ENCODE measurements around the gene PERP. TPM values are rescaled to one million over a fixed set of nuclear protein-coding genes. Genes with fewer than 3 reads are reported as not detected.

PERP gene
- total RNA-seq, 1 experiment from 2014 or later = 85.9 TPM

DNA sequence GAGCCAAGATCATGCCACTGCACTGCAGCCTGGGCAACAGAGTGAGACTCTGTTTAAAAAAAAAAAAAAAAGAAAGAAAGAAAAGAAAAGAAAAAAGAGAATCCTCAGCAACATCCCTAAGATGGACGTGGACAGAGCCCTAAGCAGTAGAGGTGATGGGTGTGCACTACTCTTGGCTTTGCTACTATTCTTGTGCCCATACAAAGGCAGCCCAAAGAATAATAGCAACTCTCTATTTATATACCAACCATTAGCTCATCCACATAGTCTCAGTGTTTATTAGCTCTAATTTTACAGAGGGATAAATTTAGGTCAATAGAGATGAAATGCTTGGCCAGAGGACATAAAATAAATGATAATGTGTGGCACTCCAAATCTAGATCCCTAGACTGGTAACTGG lies 62.2 kb downstream of the PERP start:
- ATAC-seq = no peak
- BruUV-seq (replicated peaks) = no TSS peak
- Histone ChIP-seq H3K9ac (ENCODE audit: low read length) (no peak overlapping the region), H3K4me2 (ENCODE audit: low read length) (no peak overlapping the region), H3K27me3 (ENCODE audit: insufficient read depth, low read length) (no peaks in the 10 kb centered on the region), H4K20me1 (ENCODE audit: insufficient read depth) (no peaks in the 10 kb centered on the region), H3K4me3 (replicated peaks in 1 of 2; ENCODE audit: low read depth in 1 of 2, low read length in 2 of 2) (no peak overlapping the region), H3K9me2 (ENCODE audit: insufficient read depth) (no peaks in the 10 kb centered on the region), H3K27ac (ENCODE audit: low read depth, low read length) (no peak overlapping the region), H3K79me2 (ENCODE audit: insufficient read depth, low read length) (no peaks in the 10 kb centered on the region), H3K4me1 (ENCODE audit: control insufficient read depth in 1 of 2, insufficient read depth in 2 of 2, low read length in 2 of 2) (no peaks in the 10 kb centered on the region), H3K9me3 (ENCODE audit: control insufficient read depth in 1 of 2, insufficient read depth in 1 of 2, low read depth in 1 of 2, low read length in 2 of 2) (no peaks in the 10 kb centered on the region), H3K36me3 (ENCODE audit: control insufficient read depth in 1 of 2, insufficient read depth in 2 of 2, low read length in 2 of 2) (no peaks in the 10 kb centered on the region), H2AFZ (ENCODE audit: low read depth, low read length, poor library complexity, severe bottlenecking) (no peak overlapping the region)
- TF ChIP-seq EZH2phosphoT487 (IDR thresholded peaks at IDR 0.05; ENCODE audit: borderline replicate concordance) (no peak), RAD21 (IDR thresholded peaks at IDR 0.05; ENCODE audit: low read depth) (no peak), POLR2A (IDR thresholded peaks at IDR 0.05; ENCODE audit: borderline replicate concordance, extremely low read depth, insufficient read depth, insufficient read length) (no peak), SP1 (IDR thresholded peaks at IDR 0.05; ENCODE audit: low read depth) (no peak), POLR2AphosphoS5 (IDR thresholded peaks at IDR 0.05; ENCODE audit: low read depth, low read length) (no peak), TCF7L2 (IDR thresholded peaks at IDR 0.05; ENCODE audit: borderline replicate concordance, extremely low read depth, insufficient read depth, insufficient read length) (no peak), EGR1 (IDR thresholded peaks at IDR 0.05; ENCODE audit: low read depth) (no peak), ZNF274 (IDR thresholded peaks at IDR 0.05; ENCODE audit: low read depth, low read length) (no peak)
- TF ChIP-seq, protein P1, sequence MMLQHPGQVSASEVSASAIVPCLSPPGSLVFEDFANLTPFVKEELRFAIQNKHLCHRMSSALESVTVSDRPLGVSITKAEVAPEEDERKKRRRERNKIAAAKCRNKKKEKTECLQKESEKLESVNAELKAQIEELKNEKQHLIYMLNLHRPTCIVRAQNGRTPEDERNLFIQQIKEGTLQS (IDR thresholded peaks at IDR 0.05) = no peak
- ChIA-PET CTCF (no interaction called here), RAD21 (ENCODE audit: low non-redundant PET in 1 of 2, low total read pairs in 2 of 2, uncharacterized antibody in 2 of 2, unreplicated experiment in 2 of 2) (no interaction called here), POLR2A (no interaction called here)
- DNase-seq (ENCODE audit: low read depth, low spot score) = no peak
- intact Hi-C loops (cut with micrococcal nuclease) = no loop called here

GRCh38 chr6:138044458-138044857 lies 62.8 kb downstream of the PERP start:
- TF ChIP-seq SP1 (IDR thresholded peaks at IDR 0.05; ENCODE audit: low read depth) (no peak), EZH2phosphoT487 (IDR thresholded peaks at IDR 0.05; ENCODE audit: borderline replicate concordance) (no peak), ZFX (IDR thresholded peaks at IDR 0.05) (no peak), TCF7L2 (IDR thresholded peaks at IDR 0.05; ENCODE audit: borderline replicate concordance, extremely low read depth, insufficient read depth, insufficient read length) (no peak)
- no peaks in the 10 kb centered on the region for H3K9me3 ChIP-seq (ENCODE audit: control insufficient read depth in 1 of 2, insufficient read depth in 1 of 2, low read depth in 1 of 2, low read length in 2 of 2)
- no peaks in the 10 kb centered on the region for H3K79me2 ChIP-seq (ENCODE audit: insufficient read depth, low read length)
- ChIA-PET CTCF (no interaction called here), POLR2A (no interaction called here), RAD21 (ENCODE audit: low non-redundant PET in 1 of 2, low total read pairs in 2 of 2, uncharacterized antibody in 2 of 2, unreplicated experiment in 2 of 2) (no interaction called here)
- BruUV-seq (replicated peaks) = no TSS peak
- no peaks in the 10 kb centered on the region for H3K4me1 ChIP-seq (ENCODE audit: control insufficient read depth in 1 of 2, insufficient read depth in 2 of 2, low read length in 2 of 2)
- ATAC-seq = no peak
- H4K20me1 ChIP-seq (ENCODE audit: insufficient read depth) = no peaks in the 10 kb centered on the region
- H3K9ac ChIP-seq (ENCODE audit: low read length) = no peak overlapping the region
- no peak overlapping the region for H3K4me2 ChIP-seq (ENCODE audit: low read length)
- no peaks in the 10 kb centered on the region for H3K36me3 ChIP-seq (ENCODE audit: control insufficient read depth in 1 of 2, insufficient read depth in 2 of 2, low read length in 2 of 2)
- H2AFZ ChIP-seq (ENCODE audit: low read depth, low read length, poor library complexity, severe bottlenecking) = no peak overlapping the region
- no peak for DNase-seq (ENCODE audit: low read depth, low spot score)
- no peaks in the 10 kb centered on the region for H3K27me3 ChIP-seq (ENCODE audit: insufficient read depth, low read length)
- intact Hi-C loops (cut with micrococcal nuclease) = no loop called here
- no peaks in the 10 kb centered on the region for H3K9me2 ChIP-seq (ENCODE audit: insufficient read depth)
- H3K4me3 ChIP-seq (replicated peaks in 1 of 2; ENCODE audit: low read depth in 1 of 2, low read length in 2 of 2) = no peak overlapping the region
- H3K27ac ChIP-seq (ENCODE audit: low read depth, low read length) = no peak overlapping the region

Other genes with a start within 250 kb of the PERP start
- 4.4 TPM for gene TNFAIP3, start 240.2 kb downstream of the PERP start, total RNA-seq (2021; ENCODE audit: unreplicated experiment)
- gene ARFGEF3, start 54.5 kb upstream of the PERP start, total RNA-seq (2021; ENCODE audit: unreplicated experiment) = 3.8 TPM
- not detected for gene PBOV1, start 111.1 kb upstream of the PERP start, total RNA-seq (2021; ENCODE audit: unreplicated experiment)

Measured in HCT116 (cell line).